COLO668 (cell line): ENCODE results near the gene TAGLN3.

Source experiments
- DNase-seq: peaks from one replicate; lab custom pipeline; 2025; ENCODE audit not compliant: unreplicated experiment; lab: John Stamatoyannopoulos, UW

The TAGLN3 gene

GRCh38 chr3:112043621-112044201 is 45.0 kb downstream of the TAGLN3 start:
- DNase-seq: peak; percentile 37

GRCh38 chr3:112046599-112046998 is 47.9 kb downstream of the TAGLN3 start:
- no peak for DNase-seq

- no peak for DNase-seq
Observed at GRCh38 chr3:112047264-112047663, 48.5 kb downstream of the TAGLN3 start.

GRCh38 chr3:112048911-112049310 is 50.2 kb downstream of the TAGLN3 start:
- no peak for DNase-seq

DNA sequence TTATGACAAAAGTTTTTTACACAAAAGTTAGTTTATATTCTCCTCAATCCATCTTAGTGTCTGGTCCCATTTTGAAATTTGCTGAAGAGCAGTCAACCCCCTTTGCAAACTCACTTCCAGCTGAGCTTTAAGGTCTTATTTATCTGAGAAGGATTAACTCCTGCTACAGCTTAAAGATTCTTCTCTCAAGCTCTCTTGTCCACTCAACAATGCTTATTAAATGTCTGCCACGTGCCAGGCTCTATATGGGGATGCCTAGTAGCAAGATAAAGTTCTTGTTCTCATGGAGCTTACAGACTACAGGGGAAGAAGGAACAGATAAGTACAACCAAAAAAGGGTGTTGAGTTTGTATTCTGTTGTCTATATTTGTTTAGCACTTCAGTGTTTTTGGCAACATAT is 54.5 kb downstream of the TAGLN3 start:
- DNase-seq: no peak

DNA sequence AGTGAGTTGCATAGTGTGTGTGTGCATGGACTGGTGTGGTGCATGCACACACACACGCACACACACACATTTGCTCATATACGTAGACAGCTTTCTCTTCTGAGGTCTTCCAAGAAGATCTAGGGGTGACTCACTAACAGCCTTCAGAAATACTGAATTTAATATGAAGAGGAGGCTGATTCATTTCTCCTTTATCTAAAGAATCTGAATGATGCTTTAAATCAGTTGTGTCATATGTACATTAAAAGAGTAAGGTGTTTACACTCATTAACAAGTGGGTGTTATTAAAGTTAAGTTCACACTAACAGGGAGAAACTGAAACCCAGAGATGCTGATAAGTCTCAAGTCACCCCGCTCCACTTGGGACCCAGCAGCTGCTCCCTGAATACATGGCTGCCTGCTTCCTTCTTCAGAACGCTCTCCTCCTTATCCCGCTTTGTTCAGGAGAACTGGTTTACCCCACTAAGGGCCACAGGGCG is 57.8 kb downstream of the TAGLN3 start:
- no peak for DNase-seq

DNA sequence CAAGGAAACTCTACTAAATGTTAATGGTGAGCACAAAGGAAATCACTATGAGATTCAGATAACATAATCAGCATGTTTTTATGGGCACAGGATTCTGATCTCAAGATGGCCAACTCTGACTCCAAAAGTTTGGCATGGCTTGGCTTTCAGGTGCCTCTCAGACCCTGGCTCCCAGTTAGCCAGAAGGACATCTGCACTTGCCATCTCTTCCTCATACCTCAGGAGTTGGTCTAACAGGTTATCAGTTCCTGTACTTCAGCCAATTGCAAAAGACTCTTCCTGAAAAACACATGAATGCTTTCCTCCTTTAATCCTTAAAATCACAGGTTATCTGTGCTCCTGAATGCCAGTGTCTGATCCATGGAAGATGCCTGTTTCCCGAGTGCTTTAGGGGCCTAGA is 60.8 kb downstream of the TAGLN3 start:
- DNase-seq: no peak

DNA sequence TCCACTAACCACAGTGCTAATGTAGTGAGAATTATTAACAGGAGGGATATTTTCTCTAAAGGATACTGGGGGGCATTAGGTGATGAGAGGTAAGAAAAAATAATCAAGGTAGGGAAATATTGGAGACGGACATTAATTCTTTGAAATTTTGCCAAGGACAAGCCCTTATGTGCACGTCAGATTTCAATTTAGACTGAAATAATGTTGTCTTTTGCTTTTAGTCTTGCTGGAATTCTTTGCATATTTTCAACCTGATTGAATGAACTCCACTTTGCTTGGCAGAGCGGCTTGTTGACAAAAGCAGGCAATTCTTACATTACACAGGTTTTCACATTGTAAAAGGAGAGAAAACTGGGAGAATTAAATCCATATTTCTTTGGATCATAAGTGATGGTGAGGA is 62.4 kb downstream of the TAGLN3 start:
- no peak for DNase-seq
